HG03135 (cell line): ENCODE data around the gene PRDX5.
A peak's percentile ranks its signal among the peaks of the same experiment; 100 is the strongest.
"Not testable (repeated sequence)": the region's sequence is repeated elsewhere in the genome, so short reads cannot be mapped to it uniquely, and the experiment has no call there.

Source experiments
- ATAC-seq: cut with Tn5 transposase; IDR thresholded peaks from one replicate; pipeline ENCODE4 v1.9.1; 2021; ENCODE audit warnings: mild to moderate bottlenecking, moderate library complexity; ENCODE audit not compliant: unreplicated experiment

PRDX5 gene

GRCh38 chr11:64305075-64305690 is 12.7 kb upstream of the PRDX5 start, which contains the start of gene ESRRA:
TSS of gene ESRRA (plus strand) at chr11:64305524. CDS start at chr11:64307180, 1,656 bp downstream.
- ATAC-seq, result peak; percentile 63

GRCh38 chr11:64305691-64306562 is 12.0 kb upstream of the PRDX5 start:
- ATAC-seq, result peak; percentile 9

GRCh38 chr11:64306563-64306875 is 11.4 kb upstream of the PRDX5 start:
- no peak for ATAC-seq

GRCh38 chr11:64306876-64307622 is 10.9 kb upstream of the PRDX5 start:
- ATAC-seq, result no peak

GRCh38 chr11:64307795-64308194 is 10.1 kb upstream of the PRDX5 start:
- ATAC-seq, result not testable (repeated sequence)

- no peak for ATAC-seq
Measured at GRCh38 chr11:64312947-64313346, 5.0 kb upstream of the PRDX5 start.

- no peak for ATAC-seq
Measured at GRCh38 chr11:64313491-64314145, 4.3 kb upstream of the PRDX5 start.

- ATAC-seq, result no peak
Measured at GRCh38 chr11:64314146-64314804, 3.6 kb upstream of the PRDX5 start.

GRCh38 chr11:64314805-64315561 is 2.9 kb upstream of the PRDX5 start:
- no peak for ATAC-seq

GRCh38 chr11:64315667-64316526 is 2.0 kb upstream of the PRDX5 start:
- not testable (repeated sequence) for ATAC-seq

- ATAC-seq, result peak; percentile 12
Measured at GRCh38 chr11:64316672-64317324, 1.1 kb upstream of the PRDX5 start.

- peak; percentile 54 for ATAC-seq
Measured at GRCh38 chr11:64317325-64317960, 478 bp upstream of the PRDX5 start, which contains the start of gene TRMT112. TSS of gene TRMT112 (minus strand) at chr11:64317559. CDS start at chr11:64317526, 33 bp downstream.

GRCh38 chr11:64318766-64319761 is 1.1 kb downstream of the PRDX5 start:
- ATAC-seq, result no peak

GRCh38 chr11:64320556-64320955 is 2.6 kb downstream of the PRDX5 start:
- ATAC-seq, result no peak

GRCh38 chr11:64321026-64321425 is 3.1 kb downstream of the PRDX5 start:
- no peak for ATAC-seq

- no peak for ATAC-seq
Measured at GRCh38 chr11:64321533-64321932, 3.6 kb downstream of the PRDX5 start.

- ATAC-seq, result no peak
Measured at GRCh38 chr11:64322925-64323260, 5.0 kb downstream of the PRDX5 start.
